ENCODE measurements around the gene SLC12A2.
A peak's percentile ranks its signal among the peaks of the same experiment; 100 is the strongest.

Gene SLC12A2

DNA sequence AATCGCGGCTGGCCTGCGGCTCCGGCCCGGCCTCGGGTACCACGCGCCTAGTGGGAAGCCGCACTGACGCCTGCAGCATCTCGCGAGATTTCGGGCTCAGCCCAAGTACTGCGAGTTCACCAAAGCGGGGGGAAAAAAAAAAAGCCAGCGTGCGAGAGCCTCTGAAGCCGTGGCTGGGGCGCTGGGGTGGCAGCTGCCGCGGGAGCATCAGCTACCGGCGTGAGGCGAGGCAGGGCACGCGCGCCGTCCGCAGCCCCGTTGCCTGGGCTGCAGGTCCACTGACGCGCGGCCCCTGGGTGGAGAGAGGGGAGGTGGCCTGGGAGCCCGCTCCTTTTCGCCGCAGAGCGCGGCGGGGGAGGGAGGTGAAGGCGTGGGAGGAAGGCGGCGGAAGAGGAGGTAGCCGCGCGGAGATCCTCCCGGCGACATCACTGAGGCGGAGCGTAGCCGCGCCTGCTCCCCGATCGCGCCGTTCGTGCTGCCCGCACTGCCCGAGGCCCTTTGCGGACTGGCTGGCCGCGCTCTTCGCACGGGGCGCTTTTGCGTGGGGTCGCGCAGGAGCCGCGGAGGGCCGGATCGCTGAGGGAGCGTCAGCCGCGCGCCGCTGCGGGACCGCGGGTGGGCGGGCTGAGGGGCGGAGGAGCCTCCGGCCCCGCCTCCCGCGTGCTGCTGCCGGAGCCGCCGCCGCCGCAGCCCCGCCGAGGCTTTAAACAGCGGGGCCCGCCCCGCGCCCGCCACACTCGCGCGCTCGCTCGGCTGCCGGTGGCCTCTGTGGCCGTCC, at the start of gene SLC12A2:
Gene SLC12A2, plus strand, starts transcription at position 734 of the 778 bp plus-strand sequence. CDS start 189 bp downstream, outside the sequence.
- DNase-seq, result peak; percentile 97

DNA sequence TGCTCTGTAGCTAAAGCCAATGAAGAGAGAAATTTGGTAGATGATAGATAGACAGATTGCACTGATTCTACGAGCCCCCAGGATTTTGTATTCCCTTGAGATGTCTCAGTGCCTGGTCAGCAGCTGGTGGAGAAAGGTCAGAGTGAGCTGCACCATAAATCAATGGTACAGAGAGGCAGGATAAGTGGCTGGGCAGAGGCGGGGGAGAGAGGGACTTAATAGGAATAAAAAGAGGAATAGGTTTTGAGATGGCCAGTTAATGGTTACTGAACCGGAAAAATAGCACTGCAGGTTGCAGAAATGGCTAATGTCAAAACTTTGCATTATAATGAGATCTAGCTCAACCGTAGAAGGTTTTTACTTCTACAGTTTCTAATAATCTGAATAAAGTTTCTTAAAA, 47.9 kb upstream of the SLC12A2 start:
- DNase-seq, result no peak

DNA sequence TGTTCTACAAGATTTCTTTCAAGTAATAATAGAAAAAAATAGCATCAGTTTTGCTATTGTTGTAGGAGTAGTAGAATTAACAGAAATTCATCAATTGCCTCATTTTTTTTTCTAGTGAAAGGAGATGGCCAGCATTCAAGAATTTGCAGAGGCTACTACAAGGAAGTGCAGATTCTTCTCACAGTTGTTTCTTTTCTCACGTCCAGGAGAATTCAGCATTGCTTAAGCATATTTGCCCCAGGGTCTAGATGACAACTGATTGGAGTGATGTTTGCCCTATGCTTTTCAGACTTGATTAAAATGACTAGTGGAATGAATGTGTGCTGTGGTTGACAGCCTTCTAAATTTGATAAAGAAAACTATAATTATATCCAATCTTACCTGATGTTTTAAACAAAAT, 46.6 kb upstream of the SLC12A2 start:
- no peak for DNase-seq

DNA sequence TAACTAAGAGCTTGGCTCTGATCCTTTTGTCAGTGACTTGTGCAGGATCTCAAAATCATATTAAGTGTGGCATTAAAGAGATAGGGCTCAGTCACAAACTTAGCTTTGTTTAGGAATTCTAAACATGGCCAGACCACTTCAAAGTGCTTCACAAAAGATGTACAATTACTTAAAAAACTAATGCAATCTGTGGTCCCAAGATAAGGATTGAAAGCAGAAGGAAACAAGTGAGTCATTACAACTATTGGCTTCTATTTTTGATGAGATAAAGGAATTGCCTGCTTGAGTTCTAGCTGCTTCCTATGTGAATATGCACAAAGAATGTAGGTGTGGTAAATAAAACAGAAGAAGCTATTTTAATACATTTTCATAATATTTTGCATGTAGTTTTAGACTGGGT, 44.9 kb upstream of the SLC12A2 start:
- peak; percentile 94 for DNase-seq

DNA sequence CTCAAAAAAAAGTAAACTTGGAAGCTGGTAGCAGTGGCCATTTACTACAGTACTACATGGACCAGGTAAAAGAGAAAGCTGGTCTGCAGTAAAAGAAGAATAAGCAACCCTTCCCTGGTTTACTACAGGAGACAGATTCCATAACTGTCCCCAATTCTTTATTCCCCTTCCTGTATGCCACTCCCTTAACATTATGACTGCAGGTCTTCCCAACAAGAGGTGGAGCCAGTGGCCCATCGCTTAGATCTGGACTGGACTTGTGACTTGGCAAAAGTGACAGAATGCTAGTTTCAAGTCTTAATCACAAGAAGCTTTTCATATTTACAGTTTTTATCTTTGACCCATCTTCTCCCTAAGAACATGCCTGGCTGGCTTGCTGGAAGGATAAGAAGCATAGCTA, 42.6 kb upstream of the SLC12A2 start:
- DNase-seq, result no peak

DNA sequence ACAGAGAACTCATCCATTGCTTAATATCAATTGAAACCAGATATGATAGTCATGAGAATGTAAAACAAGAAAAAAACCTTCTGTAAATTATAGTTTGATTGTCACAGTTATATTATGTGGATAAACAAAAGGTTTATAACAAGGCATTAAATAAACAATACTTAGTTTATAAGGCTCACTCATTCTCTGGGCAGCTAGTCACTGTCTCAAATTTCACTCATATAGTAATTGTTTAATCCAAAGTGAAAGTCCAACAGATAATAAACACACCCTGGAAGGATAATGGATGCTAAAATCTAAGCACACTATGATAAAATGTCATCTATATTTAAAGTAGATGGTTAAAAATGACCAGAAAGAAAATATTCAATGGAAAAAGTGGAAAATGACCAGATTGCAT, 30.8 kb upstream of the SLC12A2 start:
- no peak for DNase-seq

DNA sequence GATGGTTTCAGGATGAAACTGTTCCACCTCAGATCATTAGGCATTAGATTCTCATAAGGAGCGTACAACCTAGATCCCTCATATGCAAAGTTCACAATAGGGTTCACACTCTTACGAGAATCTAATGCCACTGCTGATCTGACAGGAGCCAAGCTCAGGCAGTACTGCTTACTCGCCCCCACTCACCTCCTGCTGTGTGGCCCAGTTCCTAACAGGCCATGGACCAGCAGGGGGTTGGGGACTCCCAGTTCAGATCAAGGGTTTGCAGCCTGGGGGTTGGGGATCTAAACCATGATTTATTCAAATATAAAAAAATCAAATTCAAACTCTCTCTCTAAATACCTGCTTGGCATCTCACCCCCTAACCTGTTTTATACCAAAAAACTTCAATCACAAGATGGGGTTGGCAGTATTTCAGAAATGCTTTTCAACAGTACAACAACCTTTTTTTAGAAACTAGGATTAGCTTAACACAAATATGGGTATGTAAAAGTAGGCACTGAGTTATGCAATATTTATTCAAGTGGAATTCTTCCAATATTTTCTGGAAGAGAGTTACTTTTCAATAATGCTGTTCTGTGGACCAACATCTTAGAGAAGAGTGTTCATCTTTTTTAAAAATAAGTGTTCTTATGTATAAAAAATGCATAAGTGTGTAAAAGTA, 30.1 kb upstream of the SLC12A2 start:
- no peak for DNase-seq

DNA sequence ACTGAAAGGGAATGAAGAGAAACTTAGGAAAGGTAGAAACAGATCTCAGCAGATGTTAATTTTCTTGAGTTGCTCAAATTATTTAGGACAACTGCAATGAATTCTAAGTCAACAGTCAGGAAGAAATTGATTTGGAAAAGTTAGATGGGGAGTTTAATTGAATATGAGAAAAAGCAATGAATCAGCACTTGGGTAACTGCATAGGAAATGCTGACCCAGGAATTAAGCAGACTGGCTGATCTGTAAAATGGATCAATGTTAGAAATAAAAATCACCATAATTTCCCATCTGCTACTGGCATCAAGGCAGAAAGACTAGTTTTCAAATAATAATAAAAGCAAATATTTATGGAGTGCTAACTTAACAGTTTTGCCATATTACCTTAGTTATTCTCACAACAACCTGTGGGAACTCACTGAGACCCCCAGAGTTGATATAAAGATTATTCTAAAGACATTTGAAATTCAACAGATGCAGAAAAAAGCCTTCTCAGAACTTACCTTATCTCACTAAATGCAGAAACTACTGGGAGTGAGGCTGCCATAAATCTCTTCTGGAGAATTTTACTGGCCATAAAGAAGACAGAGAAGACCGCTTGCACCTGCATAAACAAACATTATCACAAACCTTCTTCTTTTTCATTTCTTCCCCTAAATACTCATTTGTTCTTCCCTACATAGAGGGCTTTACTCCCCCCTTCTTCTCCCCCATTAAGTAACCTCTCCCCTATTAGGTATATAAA, 22.8 kb upstream of the SLC12A2 start:
- no peak for DNase-seq

DNA sequence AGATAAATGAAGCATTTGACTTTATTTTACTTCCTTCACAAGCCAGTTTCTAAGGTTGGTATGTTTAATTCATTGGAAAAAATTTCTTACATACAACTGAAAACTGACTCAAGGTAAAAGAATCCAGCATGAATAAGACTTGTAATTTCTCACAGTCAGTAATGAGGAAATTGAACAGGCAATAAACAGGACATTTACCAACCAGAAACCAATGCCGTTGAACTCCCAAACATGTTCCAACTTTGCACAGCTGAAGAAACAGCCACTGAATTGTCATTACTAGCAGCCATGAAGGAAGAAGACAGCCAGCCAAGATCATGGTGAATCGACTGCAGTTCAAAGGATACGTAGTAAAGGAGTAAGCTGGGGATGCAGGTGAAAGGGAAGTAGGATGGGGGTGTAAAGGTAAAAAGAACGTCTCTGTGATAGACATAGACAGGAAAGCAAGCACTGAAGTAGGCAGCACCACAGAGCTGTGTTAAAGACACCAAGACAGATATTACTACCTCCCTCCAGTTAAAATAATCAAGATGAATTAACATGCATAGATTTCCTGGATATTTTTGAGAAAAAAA, 21.3 kb upstream of the SLC12A2 start:
- no peak for DNase-seq

DNA sequence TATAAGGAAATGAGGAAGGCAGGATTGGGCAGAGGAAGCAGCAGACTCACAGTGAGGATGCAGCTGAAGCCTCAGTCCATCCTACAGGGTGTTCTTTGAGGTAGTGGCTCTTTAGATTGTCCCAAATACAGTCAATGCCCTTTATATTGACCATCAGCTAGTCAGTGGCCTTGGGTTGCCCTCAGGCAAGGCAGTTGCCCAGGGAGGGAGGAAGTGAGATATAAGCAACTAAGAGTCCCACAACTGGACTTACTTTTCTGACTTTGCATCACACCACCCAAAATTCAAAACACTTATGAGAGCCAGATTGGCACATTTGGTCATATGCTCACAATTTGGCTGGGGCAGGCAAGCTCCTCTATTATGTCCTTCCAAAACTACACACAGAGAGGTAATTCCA, 9.4 kb upstream of the SLC12A2 start:
- peak; percentile 17 for DNase-seq

DNA sequence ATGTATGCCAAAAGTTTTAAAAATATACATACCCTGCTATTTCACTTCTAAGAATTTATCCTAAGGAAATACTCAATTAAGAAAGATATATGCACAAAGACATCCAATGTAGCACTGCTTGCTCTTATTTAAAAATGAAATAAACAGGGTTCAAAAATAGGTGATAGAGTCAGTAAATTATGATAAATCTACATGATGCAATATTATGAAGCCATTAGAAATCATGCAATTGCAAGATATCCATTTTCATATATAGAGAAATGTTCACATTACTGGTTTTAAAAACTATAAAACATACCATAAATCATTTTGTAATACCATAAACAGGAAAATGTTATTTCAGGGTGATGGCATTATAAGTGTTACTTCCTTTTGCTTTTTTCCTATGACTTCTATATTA, 8.6 kb upstream of the SLC12A2 start:
- DNase-seq, result no peak

DNA sequence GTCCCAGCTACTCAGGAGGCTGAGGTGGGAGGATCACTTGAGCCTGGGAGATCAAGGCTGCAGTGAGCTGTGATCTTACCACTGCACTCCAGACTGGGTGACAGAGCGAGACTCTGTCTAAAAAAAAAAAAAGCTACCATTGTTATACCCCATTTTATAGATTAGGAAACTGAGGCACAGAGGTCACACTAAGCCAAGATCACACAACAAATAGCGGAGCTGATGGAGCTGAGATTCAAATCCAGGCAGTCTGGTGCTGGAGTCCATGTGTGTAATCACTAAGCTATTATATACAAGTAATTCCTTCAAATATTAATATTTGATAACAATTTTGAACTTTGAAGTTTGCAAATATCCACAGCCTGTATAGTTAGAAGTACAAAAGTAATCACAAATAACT, 6.0 kb upstream of the SLC12A2 start:
- no peak for DNase-seq

DNA sequence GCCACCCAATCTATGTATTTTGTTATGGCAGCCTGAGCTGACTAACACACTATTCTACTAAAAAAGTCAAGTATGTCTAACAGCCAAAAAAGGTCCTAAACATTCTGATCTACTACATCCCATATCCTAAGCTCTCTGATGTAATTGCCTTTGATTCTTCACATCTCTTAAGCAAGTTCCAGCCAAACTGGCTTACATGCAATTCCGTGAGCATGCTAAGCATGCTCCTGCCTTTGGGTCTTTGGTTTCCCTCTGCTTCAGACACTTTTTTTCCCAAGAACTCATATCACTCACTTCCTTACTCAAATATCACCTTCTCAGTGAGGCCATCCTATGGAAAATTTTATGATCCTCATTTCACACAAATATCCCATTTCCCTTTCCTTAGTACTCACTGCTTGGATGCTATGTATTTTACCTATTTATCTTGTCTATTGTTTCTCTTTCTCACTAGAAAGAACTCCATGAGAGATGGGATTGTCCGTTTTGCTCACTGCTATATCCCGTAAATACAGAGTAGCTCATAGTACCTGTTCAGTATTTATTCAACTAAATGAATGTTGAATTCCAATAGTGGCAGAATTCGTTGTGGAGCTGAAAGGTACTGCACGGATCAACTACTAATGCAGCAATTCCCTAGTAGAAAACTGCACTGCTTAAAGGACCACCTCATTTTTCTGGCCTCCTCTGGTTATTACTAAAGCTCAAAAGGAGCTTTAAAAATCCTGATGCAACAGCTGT, 2.3 kb upstream of the SLC12A2 start:
- no peak for DNase-seq

DNA sequence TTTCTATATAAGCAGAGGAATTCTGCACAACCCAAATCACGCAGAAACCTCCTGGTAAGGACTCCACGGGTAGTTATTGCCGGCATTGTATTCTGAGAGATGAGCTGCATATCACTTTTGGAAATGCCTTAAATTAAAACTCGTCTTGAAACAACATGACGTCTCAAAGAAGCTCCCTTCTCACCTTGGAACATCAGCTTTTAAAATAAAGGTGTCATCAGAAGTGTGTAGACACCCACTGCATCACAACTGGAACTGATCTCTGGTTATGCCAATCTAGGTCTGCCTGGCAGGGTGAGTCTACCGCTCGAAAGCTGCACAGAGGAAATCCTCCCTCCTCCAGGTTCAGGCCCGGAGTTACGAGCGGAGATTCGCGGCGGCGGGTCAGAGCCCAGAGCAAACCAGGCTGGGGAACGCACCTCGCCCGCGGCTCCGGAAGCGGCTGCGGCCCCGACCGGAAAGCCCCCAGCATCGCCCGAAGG, 974 bp upstream of the SLC12A2 start:
- no peak for DNase-seq

DNA sequence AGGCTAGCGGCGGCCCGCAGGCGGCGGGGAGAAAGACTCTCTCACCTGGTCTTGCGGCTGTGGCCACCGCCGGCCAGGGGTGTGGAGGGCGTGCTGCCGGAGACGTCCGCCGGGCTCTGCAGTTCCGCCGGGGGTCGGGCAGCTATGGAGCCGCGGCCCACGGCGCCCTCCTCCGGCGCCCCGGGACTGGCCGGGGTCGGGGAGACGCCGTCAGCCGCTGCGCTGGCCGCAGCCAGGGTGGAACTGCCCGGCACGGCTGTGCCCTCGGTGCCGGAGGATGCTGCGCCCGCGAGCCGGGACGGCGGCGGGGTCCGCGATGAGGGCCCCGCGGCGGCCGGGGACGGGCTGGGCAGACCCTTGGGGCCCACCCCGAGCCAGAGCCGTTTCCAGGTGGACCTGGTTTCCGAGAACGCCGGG, 253 bp downstream of the SLC12A2 start:
- no peak for DNase-seq

DNA sequence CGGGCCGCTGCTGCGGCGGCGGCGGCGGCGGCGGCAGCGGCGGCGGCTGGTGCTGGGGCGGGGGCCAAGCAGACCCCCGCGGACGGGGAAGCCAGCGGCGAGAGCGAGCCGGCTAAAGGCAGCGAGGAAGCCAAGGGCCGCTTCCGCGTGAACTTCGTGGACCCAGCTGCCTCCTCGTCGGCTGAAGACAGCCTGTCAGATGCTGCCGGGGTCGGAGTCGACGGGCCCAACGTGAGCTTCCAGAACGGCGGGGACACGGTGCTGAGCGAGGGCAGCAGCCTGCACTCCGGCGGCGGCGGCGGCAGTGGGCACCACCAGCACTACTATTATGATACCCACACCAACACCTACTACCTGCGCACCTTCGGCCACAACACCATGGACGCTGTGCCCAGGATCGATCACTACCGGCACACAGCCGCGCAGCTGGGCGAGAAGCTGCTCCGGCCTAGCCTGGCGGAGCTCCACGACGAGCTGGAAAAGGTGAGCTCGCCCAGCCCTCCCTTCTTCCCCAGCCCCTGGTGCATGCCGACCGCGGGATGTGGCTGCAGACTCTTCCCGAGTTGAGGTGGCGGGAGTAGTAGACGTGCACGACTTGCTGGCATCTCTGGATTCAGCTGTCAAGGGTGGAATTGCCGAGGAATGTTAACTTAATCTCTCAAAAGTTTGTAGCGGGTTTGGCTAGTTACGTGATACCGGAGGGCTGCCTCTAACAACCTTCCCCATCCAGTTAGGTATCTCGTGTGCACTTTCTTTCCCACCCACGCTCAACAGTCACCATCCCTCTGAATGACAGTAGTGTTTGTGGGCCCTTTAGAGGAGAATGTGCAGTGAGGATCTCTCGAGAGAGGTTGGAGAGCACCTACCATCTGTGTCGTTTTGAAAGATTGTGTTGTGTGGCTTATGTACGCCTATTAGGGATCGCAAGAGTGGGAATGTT, 932 bp downstream of the SLC12A2 start:
- DNase-seq, result peak; percentile 64

DNA sequence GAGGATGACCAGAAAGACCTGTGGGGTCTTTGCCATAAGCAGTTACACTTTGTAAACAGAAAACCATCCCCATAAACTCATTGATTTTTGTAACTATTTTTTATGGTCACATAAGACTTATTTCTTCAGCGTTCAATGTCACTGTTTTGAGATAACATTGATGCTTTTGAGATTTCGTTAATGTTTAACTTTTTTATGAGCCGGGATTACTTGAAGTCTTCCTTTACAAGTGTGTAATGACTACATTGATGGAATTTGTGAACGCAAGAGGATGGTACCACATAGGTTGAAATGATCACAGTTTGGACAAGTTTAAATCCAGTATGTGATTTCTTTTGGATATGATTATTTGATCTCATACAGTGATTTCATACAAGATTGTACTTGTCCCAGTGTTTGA, 1.8 kb downstream of the SLC12A2 start:
- DNase-seq, result no peak

DNA sequence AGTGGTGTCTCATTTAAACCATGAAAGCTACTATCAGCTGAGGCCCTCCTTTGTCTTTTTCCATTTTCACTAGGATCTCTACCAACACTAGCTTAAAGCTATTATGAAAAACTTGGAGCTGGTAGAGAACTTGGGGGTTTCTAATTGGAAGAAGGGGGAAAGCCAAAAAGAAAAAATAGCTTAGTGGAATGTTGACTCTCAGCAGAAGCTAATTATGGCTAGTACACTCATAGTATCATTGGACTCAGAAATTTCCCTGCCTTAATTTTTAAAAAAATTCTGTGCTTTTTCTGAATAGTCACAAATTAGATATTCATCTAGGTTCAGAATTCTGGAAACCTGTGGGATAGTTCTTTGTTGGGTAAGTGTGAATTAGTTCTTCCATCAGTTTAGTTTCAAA, 8.0 kb downstream of the SLC12A2 start:
- DNase-seq, result no peak

DNA sequence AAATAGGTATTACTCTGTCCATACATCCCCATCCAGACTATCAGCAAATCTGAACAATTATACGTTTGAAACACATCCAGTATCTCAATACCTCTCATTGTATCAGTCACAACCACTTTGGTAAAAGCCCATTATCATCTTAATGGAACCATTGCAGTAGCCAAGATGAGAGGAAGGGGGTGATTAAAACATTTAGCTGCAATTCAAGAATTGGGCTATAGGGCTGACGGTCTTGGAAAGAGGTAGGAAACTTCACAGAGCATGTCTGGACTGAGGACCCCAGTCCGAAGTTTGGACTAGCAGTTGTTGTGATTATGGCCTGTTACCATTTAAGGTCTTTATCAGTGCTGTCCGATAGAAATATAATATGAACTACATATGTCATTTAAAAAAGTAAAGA, 8.6 kb downstream of the SLC12A2 start:
- DNase-seq, result no peak

DNA sequence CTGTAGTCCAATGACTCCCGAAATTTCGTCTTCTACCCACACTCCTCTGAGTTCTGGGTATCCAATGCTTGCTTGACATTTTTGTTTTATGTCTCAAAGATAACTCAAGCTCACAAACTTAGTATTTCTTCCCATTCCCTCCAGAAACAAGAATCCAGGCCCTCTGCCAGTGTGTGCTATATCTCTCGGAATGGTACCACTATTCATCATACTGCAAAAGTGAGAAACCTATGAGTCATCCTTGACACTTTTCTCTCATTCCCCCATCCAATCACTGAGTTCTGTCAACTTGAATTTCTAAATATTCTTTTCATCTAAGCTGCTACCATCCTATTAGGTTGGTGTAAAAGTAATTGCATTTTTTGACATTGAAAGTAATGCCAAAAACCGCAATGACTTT, 9.8 kb downstream of the SLC12A2 start:
- DNase-seq, result no peak

DNA sequence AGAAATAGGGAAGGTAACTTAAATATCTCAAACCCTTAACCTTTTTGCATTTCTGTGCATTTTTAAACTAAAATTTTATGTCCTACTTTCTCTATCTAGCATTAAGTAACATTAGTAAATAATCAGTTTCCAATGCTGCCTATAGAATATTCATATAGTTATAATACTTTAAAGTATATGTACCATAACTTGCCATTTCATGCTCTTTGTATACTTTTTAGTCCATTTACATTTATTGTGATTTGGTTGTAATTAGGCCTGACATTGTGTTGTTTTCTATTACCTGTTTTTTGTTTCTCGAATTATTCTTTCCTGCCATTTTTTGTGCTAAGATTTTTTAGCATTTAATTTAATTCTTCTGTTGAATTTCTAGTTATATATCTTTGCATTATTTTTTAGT, 13.7 kb downstream of the SLC12A2 start:
- DNase-seq, result no peak

DNA sequence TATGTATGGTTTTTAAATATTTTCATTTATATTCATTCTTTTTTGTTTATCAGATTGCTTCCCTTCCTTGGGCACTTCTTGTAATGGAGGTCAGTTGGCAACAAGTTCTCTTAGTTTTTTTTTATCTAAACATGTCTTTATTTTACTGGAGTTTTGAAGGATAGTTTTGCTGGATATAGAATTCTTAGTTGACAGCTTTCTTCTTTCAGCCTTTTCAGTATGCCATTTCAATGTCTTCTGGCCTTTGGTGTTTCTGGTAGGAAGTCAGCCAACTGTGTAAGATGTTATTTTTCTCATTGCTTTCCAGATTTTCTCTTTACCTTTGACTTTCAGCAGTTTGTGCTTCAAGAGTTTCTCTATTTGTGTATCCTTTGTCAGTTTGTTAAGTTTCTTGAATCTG, 14.2 kb downstream of the SLC12A2 start:
- peak; percentile 18 for DNase-seq
